Lower leg skin (tissue), 3 donors: ENCODE measurements around the gene CITED4.

ENCODE experiments used
- CTCF ChIP-seq, 3 donors: fragments of 450-650 bp; IDR thresholded peaks; one replicate each; pipeline ENCODE4 v1.5.1; 2016; ENCODE audit warnings: antibody characterized with exemption in 3 of 3, mild to moderate bottlenecking in 3 of 3, moderate library complexity in 2 of 3
- POLR2A ChIP-seq, 2 donors: fragments of 450-650 bp; IDR thresholded peaks; one replicate each; pipeline ENCODE4 v1.6.1; 2016 to 2017; ENCODE audit warnings: antibody characterized with exemption in 2 of 2, mild to moderate bottlenecking in 1 of 2, moderate library complexity in 1 of 2

GRCh38 chr1:40880813-40881549 lies 18.8 kb upstream of the CITED4 start:
- no peak for TF ChIP-seq CTCF (IDR thresholded peaks at IDR 0.05)
- TF ChIP-seq POLR2A (IDR thresholded peaks at IDR 0.05) = no peak
